Subcutaneous abdominal adipose tissue (tissue), 5 donors: ENCODE results near the gene KRTAP26-1.
A peak's percentile ranks its signal among the peaks of the same experiment; 100 is the strongest.

Experiments
- H3K27ac ChIP-seq: one replicate; pipeline ENCODE4 v1.7.0; 2013; ENCODE audit warnings: low read depth, mild to moderate bottlenecking, inconsistent platforms, low read length, moderate library complexity
- H3K27me3 ChIP-seq, 5 donors: one replicate each; pipeline ENCODE4 v1.7.0; 2013; ENCODE audit warnings: low read length in 5 of 5, inconsistent platforms in 1 of 5; ENCODE audit not compliant: control insufficient read depth in 5 of 5, insufficient read depth in 4 of 5
- H3K36me3 ChIP-seq, 5 donors: one replicate each; pipeline ENCODE4 v1.7.0; 2013; ENCODE audit warnings: low read length in 5 of 5; ENCODE audit not compliant: control insufficient read depth in 5 of 5, insufficient read depth in 5 of 5
- H3K4me1 ChIP-seq, 5 donors: one replicate each; pipeline ENCODE4 v1.7.0; 2013; ENCODE audit warnings: low read length in 5 of 5, mild to moderate bottlenecking in 3 of 5, moderate library complexity in 1 of 5; ENCODE audit not compliant: control insufficient read depth in 5 of 5, insufficient read depth in 5 of 5
- H3K4me3 ChIP-seq, 5 donors: one replicate each; pipeline ENCODE4 v1.7.0; 2013; ENCODE audit warnings: low read length in 5 of 5, low read depth in 1 of 5
- H3K9ac ChIP-seq, 5 donors: one replicate each; pipeline ENCODE4 v1.7.0; 2013; ENCODE audit warnings: low read length in 5 of 5, mild to moderate bottlenecking in 4 of 5, moderate library complexity in 3 of 5
- H3K9me3 ChIP-seq, 5 donors: one replicate each; pipeline ENCODE4 v1.7.0; 2013; ENCODE audit warnings: low read length in 5 of 5; ENCODE audit not compliant: control insufficient read depth in 5 of 5
- donor health status: healthy.
- donor health status: healthy.
- donor health status: healthy.
- donor health status: healthy.
- donor health status: healthy.

Gene KRTAP26-1, protein sequence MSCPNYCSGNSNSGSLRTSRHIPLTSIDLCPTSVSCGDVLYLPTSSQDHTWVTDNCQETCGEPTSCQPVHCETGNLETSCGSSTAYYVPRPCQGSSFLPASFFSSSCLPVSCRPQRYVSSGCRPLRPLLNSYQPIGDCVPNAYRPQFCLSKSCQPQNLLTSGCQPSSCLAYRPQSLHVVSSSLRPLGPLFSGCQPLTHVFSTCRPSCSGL

DNA sequence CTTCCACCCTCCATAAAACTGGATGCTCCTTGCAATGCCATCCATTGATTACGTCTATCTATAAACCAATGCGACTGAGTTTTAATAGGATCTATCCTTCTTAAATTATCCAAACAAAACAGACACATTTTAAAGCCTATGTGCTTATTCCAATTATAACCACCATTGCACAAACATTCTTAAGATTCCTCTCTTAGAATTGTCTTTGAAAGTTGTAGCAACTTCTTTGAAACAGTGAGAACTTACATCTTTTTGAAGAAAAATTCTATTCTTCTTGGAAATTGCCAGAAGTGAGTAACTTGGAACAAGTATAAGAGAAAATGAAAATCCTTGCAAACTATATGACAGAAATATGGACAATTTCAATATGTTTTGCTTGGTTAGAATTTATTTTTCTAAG, at the start of gene KRTAP26-1:
Gene KRTAP26-1 (minus strand): TSS at position 101 of the 400 bp plus-strand sequence. CDS start 280 bp downstream, outside the sequence.
- Histone ChIP-seq H3K36me3 (no peaks in the 10 kb centered on the region), H3K9ac (no peak within 1 kb of the TSS), H3K9me3 (no peaks in the 10 kb centered on the region), H3K27ac (no peak within 1 kb of the TSS), H3K4me3 (no peak within 1 kb of the TSS), H3K27me3 (no peaks in the 10 kb centered on the region), H3K4me1 (no peaks in the 10 kb centered on the region)

DNA sequence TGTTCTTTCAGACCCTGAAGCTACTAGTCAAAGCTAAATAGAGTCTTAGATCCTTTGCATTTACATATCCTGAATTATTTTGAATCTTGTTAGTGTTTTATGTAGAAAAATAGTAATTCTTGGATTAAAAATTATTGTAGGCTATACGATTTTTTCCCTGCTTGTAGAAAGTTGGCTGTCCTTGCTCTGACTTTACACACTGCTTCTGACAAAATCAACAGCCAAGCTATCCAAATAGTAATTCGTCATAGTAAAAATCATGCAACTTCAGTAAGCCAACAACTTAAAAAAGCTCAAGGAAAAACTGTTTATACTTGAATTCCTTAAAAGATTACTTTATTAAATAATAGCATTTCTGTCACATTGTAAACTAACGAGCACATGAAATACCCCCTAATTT, 35.8 kb upstream of the KRTAP26-1 start:
- H3K9ac ChIP-seq, result no peak overlapping the region
- no peak overlapping the region for H3K4me3 ChIP-seq
- H3K36me3 ChIP-seq, result no peaks in the 10 kb centered on the region
- no peaks in the 10 kb centered on the region for H3K9me3 ChIP-seq
- H3K4me1 ChIP-seq, result peaks cover 0 to 6% (median 0%) of the 10 kb centered on the region in 5 donors
- H3K27me3 ChIP-seq, result no peaks in the 10 kb centered on the region
- H3K27ac ChIP-seq, result no peak overlapping the region

DNA sequence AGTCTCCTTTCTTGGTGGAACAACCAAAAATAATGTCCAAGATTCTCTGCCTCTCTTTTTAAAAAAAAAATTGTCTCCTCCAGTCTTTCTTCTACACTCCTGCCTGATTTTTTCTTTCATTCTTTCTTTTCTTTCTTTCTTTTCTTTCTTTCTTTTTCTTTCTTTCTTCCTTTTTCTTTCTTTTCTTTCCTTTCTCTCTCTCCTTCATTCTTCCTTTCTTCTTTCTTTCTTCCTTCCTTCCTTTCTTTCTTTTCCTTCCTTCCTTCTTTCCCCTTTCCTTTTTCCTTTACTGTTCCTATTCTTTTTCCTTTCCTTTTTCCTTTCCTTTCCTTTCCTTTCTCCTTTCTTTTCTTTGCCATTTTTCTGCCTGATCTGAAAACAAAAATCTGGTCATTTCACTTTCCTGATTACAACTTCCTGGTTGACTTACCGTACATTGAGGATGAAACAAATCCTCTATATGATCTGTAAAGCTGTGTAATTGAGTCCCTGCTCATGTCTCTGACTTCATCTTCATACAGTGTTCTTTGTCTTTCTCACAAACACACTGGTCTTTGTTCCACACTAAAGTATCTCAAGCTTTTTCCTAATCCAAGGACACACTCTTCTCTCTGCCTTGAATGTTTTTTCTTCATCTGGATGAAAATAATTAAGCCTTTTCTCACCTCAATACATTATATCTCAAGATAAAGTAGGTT, 34.3 kb upstream of the KRTAP26-1 start:
- Histone ChIP-seq H3K9me3 (no peaks in the 10 kb centered on the region), H3K4me1 (peaks cover 0 to 14% (median 3%) of the 10 kb centered on the region in 5 donors), H3K4me3 (no peak overlapping the region), H3K9ac (no peak overlapping the region), H3K27ac (no peak overlapping the region), H3K27me3 (no peaks in the 10 kb centered on the region), H3K36me3 (no peaks in the 10 kb centered on the region)

- H3K4me3 ChIP-seq, result no peak overlapping the region
- no peaks in the 10 kb centered on the region for H3K36me3 ChIP-seq
- no peak overlapping the region for H3K9ac ChIP-seq
- H3K27me3 ChIP-seq, result no peaks in the 10 kb centered on the region
- no peaks in the 10 kb centered on the region for H3K9me3 ChIP-seq
- peaks cover 0 to 26% (median 7%) of the 10 kb centered on the region in 5 donors for H3K4me1 ChIP-seq
- no peak overlapping the region for H3K27ac ChIP-seq
Observed at GRCh38 chr21:30351534-30351933, 31.4 kb upstream of the KRTAP26-1 start.

- Histone ChIP-seq H3K4me1 (peaks cover 0 to 26% (median 7%) of the 10 kb centered on the region in 5 donors), H3K27me3 (no peaks in the 10 kb centered on the region), H3K9ac (no peak overlapping the region), H3K4me3 (no peak overlapping the region), H3K27ac (peak overlapping the region; percentile 15), H3K36me3 (no peaks in the 10 kb centered on the region), H3K9me3 (peaks cover 0 to 3% (median 0%) of the 10 kb centered on the region in 5 donors)
Observed at GRCh38 chr21:30349572-30349971, 29.5 kb upstream of the KRTAP26-1 start.

- Histone ChIP-seq H3K4me1 (peaks cover 0 to 26% (median 7%) of the 10 kb centered on the region in 5 donors), H3K4me3 (no peak within 1 kb of the TSS), H3K27ac (peak within 1 kb of the TSS; percentile 15), H3K9me3 (peaks cover 0 to 3% (median 0%) of the 10 kb centered on the region in 5 donors), H3K27me3 (no peaks in the 10 kb centered on the region), H3K9ac (no peak within 1 kb of the TSS), H3K36me3 (no peaks in the 10 kb centered on the region)
Observed at GRCh38 chr21:30348506-30348905, 28.4 kb upstream of the KRTAP26-1 start, which contains the start of gene KRTAP23-1. TSS of gene KRTAP23-1 (minus strand) at chr21:30348606. CDS start at chr21:30348606, 0 bp downstream.

DNA sequence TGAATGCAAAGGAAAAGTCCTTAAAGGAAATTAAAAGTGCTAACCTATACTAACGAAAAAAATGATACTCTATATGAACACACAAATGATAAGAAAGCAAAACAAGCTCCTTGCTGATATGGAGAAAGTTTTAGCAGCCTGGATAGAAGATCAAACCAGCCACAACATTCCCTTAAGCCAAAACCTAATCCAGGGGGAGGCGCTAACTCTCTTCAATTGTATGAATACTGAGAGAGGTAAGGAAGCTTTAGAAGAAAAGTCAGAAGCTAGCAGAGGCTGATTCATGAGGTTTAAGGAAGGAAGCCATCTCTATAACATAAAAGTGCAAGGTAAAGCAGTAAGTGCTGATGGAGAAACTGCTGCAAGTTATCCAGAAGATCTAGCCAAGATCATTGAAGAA, 24.9 kb upstream of the KRTAP26-1 start:
- no peak overlapping the region for H3K27ac ChIP-seq
- H3K27me3 ChIP-seq, result no peaks in the 10 kb centered on the region
- H3K4me1 ChIP-seq, result peaks cover 0 to 21% (median 6%) of the 10 kb centered on the region in 5 donors
- H3K9ac ChIP-seq, result no peak overlapping the region
- no peaks in the 10 kb centered on the region for H3K36me3 ChIP-seq
- peaks cover 0 to 3% (median 0%) of the 10 kb centered on the region in 5 donors for H3K9me3 ChIP-seq
- no peak overlapping the region for H3K4me3 ChIP-seq

GRCh38 chr21:30340714-30341573, 20.8 kb upstream of the KRTAP26-1 start:
- no peak overlapping the region for H3K27ac ChIP-seq
- H3K9me3 ChIP-seq, result peaks cover 0 to 3% (median 0%) of the 10 kb centered on the region in 5 donors
- no peak overlapping the region for H3K9ac ChIP-seq
- H3K27me3 ChIP-seq, result no peaks in the 10 kb centered on the region
- H3K36me3 ChIP-seq, result no peaks in the 10 kb centered on the region
- H3K4me3 ChIP-seq, result no peak overlapping the region
- H3K4me1 ChIP-seq, result peaks cover 0 to 28% (median 12%) of the 10 kb centered on the region in 5 donors

GRCh38 chr21:30338717-30339116, 18.6 kb upstream of the KRTAP26-1 start:
- Histone ChIP-seq H3K4me1 (peaks cover 0 to 28% (median 12%) of the 10 kb centered on the region in 5 donors), H3K9me3 (no peaks in the 10 kb centered on the region)

More at GRCh38 chr21:30338717-30339116, 18.6 kb upstream of the KRTAP26-1 start:
- Histone ChIP-seq H3K36me3 (no peaks in the 10 kb centered on the region), H3K9ac (no peak overlapping the region), H3K4me3 (no peak overlapping the region), H3K27ac (no peak overlapping the region), H3K27me3 (no peaks in the 10 kb centered on the region)
